Mesodermal cell (in vitro differentiated cells): Measurements from ENCODE around the gene IGF2.

Source experiments
- H3K27ac ChIP-seq: 2 replicates; pipeline ENCODE4 v1.7.0; 2013; ENCODE audit warnings: mild to moderate bottlenecking, low read depth, low read length, moderate library complexity; ENCODE audit not compliant: severe bottlenecking
- H3K36me3 ChIP-seq: 2 replicates; pipeline ENCODE4 v1.7.1; 2013; ENCODE audit warnings: mild to moderate bottlenecking, low read length, moderate library complexity; ENCODE audit not compliant: control insufficient read depth, insufficient read depth
- H3K4me1 ChIP-seq: one replicate; pipeline ENCODE4 v1.7.1; 2013; ENCODE audit warnings: mild to moderate bottlenecking, low read length; ENCODE audit not compliant: insufficient read depth, control insufficient read depth, poor library complexity, severe bottlenecking
- H3K4me3 ChIP-seq: 2 replicates; pipeline ENCODE4 v1.7.0; 2013; ENCODE audit warnings: low read length, control low read depth, mild to moderate bottlenecking; ENCODE audit not compliant: insufficient read depth, poor library complexity, severe bottlenecking; ENCODE audit errors: extremely low read depth
- H3K9me3 ChIP-seq: 2 replicates; pipeline ENCODE4 v1.7.1; 2013; ENCODE audit warnings: mild to moderate bottlenecking, low read length, moderate library complexity; ENCODE audit not compliant: control insufficient read depth
- WGBS, 2 experiments: methylation state at CpG; one replicate each; pipeline ENCODE4 v1.1.5; 2013; ENCODE audit warnings: missing lambda C conversion rate in 2 of 2; ENCODE audit not compliant: insufficient coverage in 2 of 2; 5-methylcytosine and 5-hydroxymethylcytosine counted together

Gene IGF2

DNA sequence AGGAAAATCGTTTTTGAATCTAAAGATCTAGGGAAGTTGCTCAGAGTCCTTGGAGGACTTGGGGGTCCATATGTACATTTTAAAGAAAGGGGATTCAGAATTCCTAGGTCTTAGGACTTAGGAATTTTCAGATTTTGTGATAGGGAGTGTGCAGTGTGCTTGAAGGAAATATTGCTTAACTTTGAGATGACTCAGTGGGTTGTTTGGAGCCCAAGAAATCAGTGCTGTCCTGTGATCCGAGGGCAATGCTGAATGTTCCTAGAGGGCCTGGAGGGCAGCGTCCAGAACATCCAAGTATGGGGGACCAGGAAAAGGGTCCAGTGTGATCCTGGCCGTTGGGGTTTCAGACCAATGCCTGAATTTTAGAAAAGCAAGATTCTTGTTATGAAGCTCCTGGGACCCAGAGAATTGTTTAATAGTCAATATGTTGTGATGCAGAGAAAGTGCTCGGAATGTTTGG is 3.1 kb upstream of the IGF2 start:
- no peaks in the 10 kb centered on the region for H3K36me3 ChIP-seq
- no peaks in the 10 kb centered on the region for H3K9me3 ChIP-seq
- H3K27ac ChIP-seq = no peak overlapping the region
- no peaks in the 10 kb centered on the region for H3K4me1 ChIP-seq
- 16 to 20% methylated on average over 5 of the region's 5 CpGs for WGBS, 2 experiments
- no peak overlapping the region for H3K4me3 ChIP-seq

GRCh38 chr11:2140411-2141400 is 1.5 kb upstream of the IGF2 start:
- H3K36me3 ChIP-seq = peaks cover 3% of the 10 kb centered on the region
- H3K9me3 ChIP-seq = no peaks in the 10 kb centered on the region
- WGBS, 2 experiments = 2% methylated on average over 74 to 93 of the region's 102 CpGs
- peak overlapping the region; percentile 22 for H3K4me3 ChIP-seq
- peaks cover 4% of the 10 kb centered on the region for H3K4me1 ChIP-seq
- no peak overlapping the region for H3K27ac ChIP-seq

GRCh38 chr11:2139621-2140337 is 590 bp upstream of the IGF2 start:
- Histone ChIP-seq H3K9me3 (no peaks in the 10 kb centered on the region), H3K36me3 (peaks cover 3% of the 10 kb centered on the region), H3K4me3 (no peak overlapping the region), H3K27ac (no peak overlapping the region), H3K4me1 (peaks cover 5% of the 10 kb centered on the region)
- 2 to 4% methylated on average over 36 to 49 of the region's 57 CpGs for WGBS, 2 experiments

DNA sequence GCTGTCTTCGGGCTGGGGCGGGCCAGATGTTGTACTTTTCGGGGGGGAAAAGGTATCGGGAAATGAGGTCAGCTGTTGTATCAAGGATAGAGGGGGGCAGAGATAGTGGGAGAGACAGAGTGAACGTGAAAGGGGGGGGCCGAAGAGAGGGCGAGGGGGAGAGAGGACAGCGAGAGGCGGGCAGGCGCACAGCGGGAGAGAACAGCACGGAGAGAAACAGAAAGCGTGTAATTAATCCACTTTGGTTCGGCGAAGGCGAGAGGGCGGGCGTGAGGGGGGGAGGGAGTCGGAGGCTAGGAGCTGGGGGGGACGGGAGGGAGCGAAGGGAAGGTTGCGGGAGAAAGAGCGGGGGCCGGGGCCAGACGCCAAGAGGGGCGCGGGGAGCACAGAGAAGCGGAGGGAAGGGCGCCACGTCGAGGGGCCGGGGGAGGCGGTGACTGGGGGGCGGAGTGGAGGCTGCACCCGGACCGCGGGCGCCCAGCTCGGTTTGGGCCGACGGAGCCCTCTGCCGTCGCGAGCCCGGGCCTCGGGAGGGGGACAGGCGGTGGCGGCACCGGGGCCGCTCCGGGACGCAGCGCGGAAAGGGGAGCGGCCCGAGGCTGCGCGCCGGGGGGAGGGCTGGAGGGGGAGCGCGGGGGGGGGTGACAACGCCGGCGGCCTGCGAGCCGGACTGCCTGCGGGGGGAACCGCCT is 612 bp downstream of the IGF2 start:
- Histone ChIP-seq H3K36me3 (peaks cover 3% of the 10 kb centered on the region), H3K4me1 (peaks cover 5% of the 10 kb centered on the region), H3K9me3 (no peaks in the 10 kb centered on the region), H3K27ac (no peak overlapping the region), H3K4me3 (peak overlapping the region; percentile 45)
- WGBS, 2 experiments = 2 to 4% methylated on average over 18 to 23 of the region's 68 CpGs

DNA sequence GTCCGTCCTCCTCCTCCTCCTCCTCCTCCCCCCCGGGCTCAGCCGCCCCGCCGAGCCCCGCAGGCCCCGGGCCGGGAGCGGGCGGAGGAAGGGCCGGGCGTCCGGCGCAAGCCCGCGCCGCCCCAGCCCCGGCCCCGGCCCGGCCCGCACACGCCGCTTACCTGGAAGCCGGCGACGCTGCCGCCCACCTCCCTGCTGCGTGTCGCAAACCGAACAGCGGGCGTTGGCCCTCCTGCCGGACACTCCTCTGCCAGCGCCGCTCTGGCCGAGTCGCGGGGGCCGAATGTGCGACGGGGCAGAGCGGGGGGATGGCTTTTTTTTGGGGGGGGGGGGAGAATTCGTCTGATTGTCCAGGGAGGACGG is 1.1 kb downstream of the IGF2 start:
- H3K36me3 ChIP-seq = peaks cover 3% of the 10 kb centered on the region
- peaks cover 5% of the 10 kb centered on the region for H3K4me1 ChIP-seq
- WGBS, 2 experiments = 0% methylated on average over 26 of the region's 44 CpGs; no CpG with 5 or more reads in 1 of the 2 experiments
- no peak overlapping the region for H3K27ac ChIP-seq
- H3K4me3 ChIP-seq = peak overlapping the region; percentile 45
- no peaks in the 10 kb centered on the region for H3K9me3 ChIP-seq

GRCh38 chr11:2137202-2138067 is 1.8 kb downstream of the IGF2 start:
- Histone ChIP-seq H3K36me3 (peaks cover 3% of the 10 kb centered on the region), H3K4me3 (peak overlapping the region; percentile 45), H3K27ac (peak overlapping the region; percentile 36), H3K4me1 (peaks cover 5% of the 10 kb centered on the region), H3K9me3 (no peaks in the 10 kb centered on the region)
- WGBS, 2 experiments = 0 to 1% methylated on average over 21 to 24 of the region's 50 CpGs

GRCh38 chr11:2136952-2137201 is 2.3 kb downstream of the IGF2 start:
- Histone ChIP-seq H3K4me1 (peaks cover 5% of the 10 kb centered on the region), H3K27ac (no peak overlapping the region), H3K4me3 (peak overlapping the region; percentile 45), H3K9me3 (no peaks in the 10 kb centered on the region), H3K36me3 (peaks cover 4% of the 10 kb centered on the region)
- WGBS, 2 experiments = 13 to 33% methylated on average over 1 to 3 of the region's 8 CpGs

DNA sequence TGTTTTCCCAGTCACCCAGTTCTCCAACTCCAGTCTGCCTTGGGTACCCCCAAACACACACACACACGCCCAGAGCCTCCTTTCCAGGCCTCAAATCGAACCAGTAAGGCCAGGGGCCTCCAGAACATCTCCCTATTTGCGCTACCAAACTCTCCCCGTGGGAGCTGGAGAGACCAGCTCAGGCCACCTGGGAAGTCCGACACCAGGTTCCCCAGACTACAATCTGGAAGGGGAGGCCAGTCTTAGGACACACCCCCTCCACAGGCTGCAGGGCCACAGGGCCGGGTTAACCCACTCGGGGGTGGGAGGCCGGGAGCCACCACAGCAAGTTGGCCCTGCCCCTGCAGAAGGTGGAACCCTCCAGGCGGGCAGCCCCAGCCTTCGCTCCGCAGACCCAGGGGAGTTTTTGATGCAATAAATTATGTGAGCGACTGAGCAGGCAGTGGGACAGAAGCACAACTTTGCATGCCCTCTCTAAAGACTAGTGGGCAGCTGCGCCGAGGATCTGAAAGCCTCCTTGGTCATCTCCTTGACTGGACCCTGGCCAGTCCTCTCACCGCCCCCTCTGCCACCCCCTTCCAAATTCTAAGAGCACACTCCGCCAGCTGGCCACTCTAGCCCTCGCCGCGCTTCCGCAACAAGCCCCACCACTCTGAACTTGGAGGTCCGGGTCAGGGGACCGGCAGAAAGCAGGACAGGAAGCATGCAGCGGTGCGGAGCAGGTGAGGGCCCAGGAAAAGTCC is 2.8 kb downstream of the IGF2 start:
- Histone ChIP-seq H3K4me1 (peaks cover 5% of the 10 kb centered on the region), H3K36me3 (peaks cover 7% of the 10 kb centered on the region), H3K27ac (no peak overlapping the region), H3K9me3 (no peaks in the 10 kb centered on the region), H3K4me3 (peak overlapping the region; percentile 45)
- WGBS, 2 experiments = 63 to 65% methylated on average over 13 to 20 of the region's 24 CpGs

- WGBS, 2 experiments = 83 to 85% methylated on average over 12 to 14 of the region's 14 CpGs
- Histone ChIP-seq H3K9me3 (no peaks in the 10 kb centered on the region), H3K4me3 (peak overlapping the region; percentile 45), H3K4me1 (peaks cover 5% of the 10 kb centered on the region), H3K27ac (no peak overlapping the region), H3K36me3 (peaks cover 7% of the 10 kb centered on the region)
Measured at GRCh38 chr11:2135648-2136201, 3.5 kb downstream of the IGF2 start.
